Cardiac fibroblast (primary cell): ENCODE data around the gene FAM72A.
"Not testable (repeated sequence)": the region's sequence is repeated elsewhere in the genome, so short reads cannot be mapped to it uniquely, and the experiment has no call there.

Experiments used
- DNase-seq, 2 donors: peaks; one replicate each; pipeline versions ENCODE4 v3.0.0 to v3.0.0-alpha.2; 2010; ENCODE audit warnings: low read depth in 2 of 2
- H3K4me3 ChIP-seq, 2 donors: replicated peaks in 1 of 2; 1 replicate in 1 of 2; 2 replicates in 1 of 2; pipeline ENCODE4 v1.5.1; 2011; ENCODE audit warnings: low read depth in 2 of 2, low read length in 2 of 2, mild to moderate bottlenecking in 2 of 2, moderate library complexity in 1 of 2

Gene FAM72A

GRCh38 chr1:206202789-206203363 is at the start of gene FAM72A:
Gene FAM72A, minus strand, starts transcription at chr1:206202839. Its CDS starts 814 bp downstream, at chr1:206202025.
- DNase-seq = peak; percentile 100
- H3K4me3 ChIP-seq = peak within 1 kb of the TSS; percentile 51 to 52

GRCh38 chr1:206250953-206251681 is 48.5 kb upstream of the FAM72A start:
- not testable (repeated sequence) for H3K4me3 ChIP-seq, DNase-seq

GRCh38 chr1:206246129-206246886 is 43.7 kb upstream of the FAM72A start:
- not testable (repeated sequence) for DNase-seq, H3K4me3 ChIP-seq

- not testable (repeated sequence) for DNase-seq, H3K4me3 ChIP-seq
Measured at GRCh38 chr1:206245479-206245878, 42.8 kb upstream of the FAM72A start.

GRCh38 chr1:206243335-206243734 is 40.7 kb upstream of the FAM72A start:
- not testable (repeated sequence) for H3K4me3 ChIP-seq, DNase-seq

GRCh38 chr1:206240288-206240687 is 37.6 kb upstream of the FAM72A start:
- H3K4me3 ChIP-seq = not testable (repeated sequence)
- peak in 1 of 2 donors; percentile 0 for DNase-seq

- DNase-seq, H3K4me3 ChIP-seq: not testable (repeated sequence)
Measured at GRCh38 chr1:206235190-206235589, 32.6 kb upstream of the FAM72A start.

- DNase-seq, H3K4me3 ChIP-seq: not testable (repeated sequence)
Measured at GRCh38 chr1:206234189-206234916, 31.7 kb upstream of the FAM72A start.

GRCh38 chr1:206232970-206233645 is 30.5 kb upstream of the FAM72A start:
- DNase-seq, H3K4me3 ChIP-seq: not testable (repeated sequence)

GRCh38 chr1:206231989-206232388 is 29.4 kb upstream of the FAM72A start:
- not testable (repeated sequence) for DNase-seq, H3K4me3 ChIP-seq

- not testable (repeated sequence) for DNase-seq, H3K4me3 ChIP-seq
Measured at GRCh38 chr1:206229286-206229685, 26.6 kb upstream of the FAM72A start.

- not testable (repeated sequence) for DNase-seq, H3K4me3 ChIP-seq
Measured at GRCh38 chr1:206226886-206227285, 24.2 kb upstream of the FAM72A start.

- H3K4me3 ChIP-seq, DNase-seq: not testable (repeated sequence)
Measured at GRCh38 chr1:206225386-206225785, 22.7 kb upstream of the FAM72A start.

GRCh38 chr1:206224190-206224776 is 21.6 kb upstream of the FAM72A start:
- DNase-seq, H3K4me3 ChIP-seq: not testable (repeated sequence)

- DNase-seq, H3K4me3 ChIP-seq: not testable (repeated sequence)
Measured at GRCh38 chr1:206221585-206221984, 18.9 kb upstream of the FAM72A start.

GRCh38 chr1:206220332-206221000 is 17.8 kb upstream of the FAM72A start:
- DNase-seq = peak in 1 of 2 donors; percentile 7
- not testable (repeated sequence) for H3K4me3 ChIP-seq
